ENCODE results near the gene PPP1R14C.

DNA sequence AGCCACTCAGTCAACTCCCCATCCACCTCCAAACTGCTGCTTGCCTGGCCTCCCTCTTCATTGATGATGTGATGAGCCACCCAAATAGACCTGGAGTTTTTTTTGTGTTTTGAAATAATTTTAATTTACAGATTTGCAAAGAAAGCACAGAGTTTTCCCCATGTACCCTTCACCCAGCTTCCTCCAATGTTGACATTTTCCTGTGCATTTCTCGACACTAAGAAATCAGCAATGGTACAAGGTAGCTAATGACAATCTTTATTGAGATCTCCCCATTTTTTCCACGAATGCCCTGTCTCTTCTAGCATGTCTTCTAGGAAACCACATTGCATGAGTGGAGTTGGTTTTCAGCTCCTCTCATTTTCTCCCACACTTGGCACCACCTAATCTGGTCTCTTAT is 30.1 kb downstream of the PPP1R14C start:
- TF ChIP-seq CTCF (IDR thresholded peaks at IDR 0.05; ENCODE audit: extremely low read depth in 1 of 2, insufficient read depth in 1 of 2, low read depth in 1 of 2, low read length in 2 of 2) = no peak
- TF ChIP-seq POLR2AphosphoS5 (IDR thresholded peaks at IDR 0.05; ENCODE audit: insufficient read depth, low read depth, low read length) = no peak
- TF ChIP-seq POLR2A (IDR thresholded peaks at IDR 0.05; ENCODE audit: low read depth, low read length) = no peak
- no peak for TF ChIP-seq MYC (IDR thresholded peaks at IDR 0.05; ENCODE audit: low read depth, low read length)
- TF ChIP-seq MAX (IDR thresholded peaks at IDR 0.05; ENCODE audit: insufficient read depth, insufficient read length) = no peak
- TF ChIP-seq EZH2 (IDR thresholded peaks at IDR 0.05; ENCODE audit: borderline replicate concordance, low read depth, low read length, severe bottlenecking) = no peak
- no peak for TF ChIP-seq GATA2 (IDR thresholded peaks at IDR 0.05; ENCODE audit: insufficient read depth, insufficient read length, low read depth, low read length)

Measured in endothelial cell of umbilical vein (primary cell).